Subcutaneous adipose tissue (tissue), 4 donors: ENCODE measurements around the gene HPCAL4. TPM values are rescaled to one million over a fixed set of nuclear protein-coding genes. Genes with fewer than 3 reads are reported as not detected.

Source experiments
- CTCF ChIP-seq: fragments of 450-650 bp; IDR thresholded peaks from one replicate; pipeline ENCODE4 v1.5.1; 2016; ENCODE audit warnings: low read depth, mild to moderate bottlenecking, control low read depth, antibody characterized with exemption, moderate library complexity
- total RNA-seq, 4 donors: library from RNA; depleted of rRNA; stranded (reverse); fragments of >200 nt; gene quantifications; one replicate each; pipeline ENCODE4 v1.1.0, GENCODE V29; 2016

Gene HPCAL4
- total RNA-seq, 4 donors from 2014 or later, result not detected

GRCh38 chr1:39683591-39684312 is 7.5 kb downstream of the HPCAL4 start:
- no peak for TF ChIP-seq CTCF

GRCh38 chr1:39681999-39682398 is 9.2 kb downstream of the HPCAL4 start:
- no peak for TF ChIP-seq CTCF

GRCh38 chr1:39681294-39681693 is 9.9 kb downstream of the HPCAL4 start:
- no peak for TF ChIP-seq CTCF

GRCh38 chr1:39680751-39681150 is 10.5 kb downstream of the HPCAL4 start:
- no peak for TF ChIP-seq CTCF

GRCh38 chr1:39679821-39680220 is 11.4 kb downstream of the HPCAL4 start:
- TF ChIP-seq CTCF, result no peak

- no peak for TF ChIP-seq CTCF
These were observed 12.3 kb downstream of the HPCAL4 start for GRCh38 chr1:39678889-39679288.

- TF ChIP-seq CTCF, result no peak
These were observed 13.6 kb downstream of the HPCAL4 start for GRCh38 chr1:39677645-39678044.
